Liver (tissue), 9 donors: Measurements from ENCODE around the gene PPFIA1. TPM values are rescaled to one million over a fixed set of nuclear protein-coding genes. Genes with fewer than 3 reads are reported as not detected.

ENCODE experiments used
- DNase-seq: peaks from one replicate; pipeline ENCODE4 v3.0.0-alpha.2; 2017; ENCODE audit warnings: low spot score
- H3K27ac ChIP-seq, 2 donors: one replicate each; pipeline ENCODE4 v1.7.0; 2013; ENCODE audit warnings: inconsistent platforms in 2 of 2, low read length in 2 of 2, control low read depth in 1 of 2, low read depth in 1 of 2, mild to moderate bottlenecking in 1 of 2
- H3K27me3 ChIP-seq, 4 donors: one replicate each; pipeline versions ENCODE4 v1.6.1 to v1.7.0; 2013; ENCODE audit warnings: low read length in 3 of 4, inconsistent platforms in 1 of 4, mild to moderate bottlenecking in 1 of 4, moderate library complexity in 1 of 4; ENCODE audit not compliant: control insufficient read depth in 4 of 4, insufficient read depth in 4 of 4
- H3K36me3 ChIP-seq, 4 donors: one replicate each; pipeline versions ENCODE4 v1.6.1 to v1.7.0; 2013; ENCODE audit warnings: low read length in 3 of 4, mild to moderate bottlenecking in 3 of 4, low read depth in 1 of 4, moderate library complexity in 1 of 4; ENCODE audit not compliant: control insufficient read depth in 4 of 4, insufficient read depth in 3 of 4
- H3K4me1 ChIP-seq, 4 donors: one replicate each; pipeline versions ENCODE4 v1.6.1 to v1.7.0; 2013; ENCODE audit warnings: low read length in 3 of 4, mild to moderate bottlenecking in 3 of 4, moderate library complexity in 1 of 4; ENCODE audit not compliant: control insufficient read depth in 4 of 4, insufficient read depth in 4 of 4
- H3K4me3 ChIP-seq, 3 donors: one replicate each; pipeline versions ENCODE4 v1.6.1 to v1.7.0; 2013; ENCODE audit warnings: low read length in 3 of 3, control low read depth in 1 of 3, low read depth in 1 of 3, mild to moderate bottlenecking in 1 of 3
- H3K9ac ChIP-seq, 2 donors: one replicate each; pipeline ENCODE4 v1.7.0; 2013; ENCODE audit warnings: low read length in 2 of 2, mild to moderate bottlenecking in 2 of 2, moderate library complexity in 2 of 2, control low read depth in 1 of 2, low read depth in 1 of 2
- H3K9me3 ChIP-seq, 4 donors: one replicate each; pipeline versions ENCODE4 v1.6.1 to v1.7.0; 2013; ENCODE audit warnings: low read length in 3 of 4; ENCODE audit not compliant: control insufficient read depth in 4 of 4
- EGR1 ChIP-seq, 2 donors: IDR thresholded peaks; 2 replicates each; pipeline ENCODE4 v1.6.1; 2016 to 2018; ENCODE audit warnings: antibody characterized with exemption in 2 of 2, low read depth in 2 of 2
- FOXA1 ChIP-seq: IDR thresholded peaks from 2 replicates; pipeline ENCODE4 v1.6.1; 2016; ENCODE audit warnings: antibody characterized with exemption
- FOXA2 ChIP-seq: IDR thresholded peaks from 2 replicates; pipeline ENCODE4 v1.6.1; 2016; ENCODE audit warnings: antibody characterized with exemption
- JUND ChIP-seq, 2 donors: IDR thresholded peaks; 2 replicates each; pipeline ENCODE4 v1.6.1; 2016; ENCODE audit warnings: antibody characterized with exemption in 2 of 2
- MAX ChIP-seq: IDR thresholded peaks from 2 replicates; pipeline ENCODE4 v1.6.1; 2016; ENCODE audit warnings: antibody characterized with exemption
- RAD21 ChIP-seq, 2 donors: IDR thresholded peaks; 2 replicates each; pipeline ENCODE4 v1.6.1; 2016; ENCODE audit warnings: antibody characterized with exemption in 2 of 2, mild to moderate bottlenecking in 2 of 2
- REST ChIP-seq: IDR thresholded peaks from 2 replicates; pipeline ENCODE4 v1.6.1; 2016; ENCODE audit warnings: antibody characterized with exemption, mild to moderate bottlenecking
- RXRA ChIP-seq, 2 donors: IDR thresholded peaks; 2 replicates each; pipeline ENCODE4 v1.6.1; 2017 to 2018; ENCODE audit warnings: antibody characterized with exemption in 2 of 2, mild to moderate bottlenecking in 1 of 2
- TAF1 ChIP-seq: conservative IDR thresholded peaks from 2 replicates; pipeline ENCODE4 v1.6.1; 2016; ENCODE audit warnings: antibody characterized with exemption, mild to moderate bottlenecking
- YY1 ChIP-seq: IDR thresholded peaks from 2 replicates; pipeline ENCODE4 v1.6.1; 2016; ENCODE audit warnings: antibody characterized with exemption, mild to moderate bottlenecking
- ZBTB33 ChIP-seq: IDR thresholded peaks from 2 replicates; pipeline ENCODE4 v1.6.1; 2016; ENCODE audit warnings: antibody characterized with exemption
- WGBS: extraction: QIAGEN DNeasy Blood & Tissue Kit; methylation state at CpG from one replicate; pipeline ENCODE4 v1.1.7; 2013; 5-methylcytosine and 5-hydroxymethylcytosine counted together
- polyA plus RNA-seq, 2 donors: library from polyadenylated mRNA; stranded (reverse) in 1 of 2; unstranded in 1 of 2; fragments of 200-250 nt in 1 of 2; fragments of >200 nt in 1 of 2; fragmentation: Nextera tagmentation in 1 of 2; extraction: Ambion mirVana in 1 of 2; gene quantifications; one replicate each; pipeline versions ENCODE4 v1.2.1 to v1.2.3, GENCODE V29; 2013 to 2015
- total RNA-seq, 2 donors: library from RNA; depleted of rRNA; stranded (reverse); fragments of >200 nt; gene quantifications; one replicate each; pipeline ENCODE4 v1.2.3, GENCODE V29; 2014
- TF ChIP-seq, protein P1 (sequence below): fragments of 150-350 bp; IDR thresholded peaks from 2 replicates; pipeline ENCODE4 v1.5.1; 2017; ENCODE audit warnings: improper control_type of control experiment, low read depth, low read length; ENCODE audit not compliant: missing input control
- donor health status: healthy.
- donor health status: healthy.
- donor health status: healthy.
- donor health status: healthy.
- donor health status: healthy.

PPFIA1 gene
- total and polyA plus RNA-seq, 4 donors: 9.9 to 39.6 (median 14.5) TPM

DNA sequence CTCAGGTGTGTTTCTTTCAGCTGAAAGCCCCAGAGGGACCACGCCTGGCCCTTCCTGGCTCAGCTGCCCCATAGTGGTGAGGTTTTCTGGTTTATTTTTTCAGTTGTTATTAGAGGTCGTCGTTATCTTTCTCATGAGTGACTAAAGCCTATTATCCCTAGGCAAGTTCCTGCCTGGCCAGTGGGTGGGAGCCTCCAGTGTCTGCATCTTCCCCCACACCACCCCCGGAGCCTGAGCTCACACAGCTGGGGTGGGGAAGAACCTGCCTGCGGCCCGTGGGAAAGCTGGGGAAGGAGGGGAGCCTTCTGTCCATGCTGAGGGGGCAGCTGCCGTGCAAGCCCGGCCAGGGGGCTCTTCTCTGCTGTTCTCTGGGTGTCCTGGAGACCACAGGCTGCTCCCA, 24.3 kb upstream of the PPFIA1 start:
- TF ChIP-seq EGR1 (IDR thresholded peaks at IDR 0.05; ENCODE audit: low read depth in 2 of 2): no peak
- no peak for TF ChIP-seq RXRA (IDR thresholded peaks at IDR 0.05)
- no peak for TF ChIP-seq ZBTB33
- TF ChIP-seq FOXA1: no peak
- no peak for TF ChIP-seq FOXA2
- TF ChIP-seq MAX: no peak
- TF ChIP-seq TAF1: no peak
- WGBS: 70% methylated on average over 8 of the region's 8 CpGs
- no peaks in the 10 kb centered on the region for H3K27me3 ChIP-seq

DNA sequence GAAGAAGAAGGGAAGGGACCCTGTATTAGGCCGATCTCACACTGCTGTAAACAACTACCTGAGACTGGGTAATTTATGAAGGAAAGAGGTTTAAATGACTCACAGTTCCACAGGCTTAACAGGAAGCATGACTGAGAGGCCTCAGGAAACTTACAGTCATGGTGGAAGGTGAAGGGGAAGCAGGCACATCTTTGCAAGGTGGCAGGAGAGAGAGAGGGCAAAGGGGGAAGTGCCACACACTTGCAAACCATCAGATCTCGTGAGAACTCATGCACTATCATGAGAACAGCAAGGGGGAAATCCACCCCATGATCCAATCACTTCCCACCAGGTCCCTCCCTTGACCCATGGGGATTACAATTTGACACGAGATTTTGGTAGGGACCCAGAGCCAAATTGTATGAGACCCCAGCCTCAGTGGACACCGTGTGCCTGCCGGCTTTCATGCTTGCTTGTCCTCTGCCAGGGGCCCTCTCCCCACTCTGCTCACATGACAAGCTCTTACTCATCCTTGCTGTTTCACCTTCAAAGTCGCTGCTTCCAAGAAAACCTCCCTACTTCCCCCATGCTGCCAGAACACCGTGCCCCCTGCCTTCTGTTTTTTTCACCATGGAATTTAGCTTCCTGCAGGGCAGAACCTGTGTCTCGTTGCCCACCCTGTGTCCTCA, 23.3 kb upstream of the PPFIA1 start:
- no peaks in the 10 kb centered on the region for H3K4me1 ChIP-seq
- no peaks in the 10 kb centered on the region for H3K9me3 ChIP-seq
- no peak overlapping the region for H3K4me3 ChIP-seq
- whole genome bisulfite sequencing: 80% methylated on average over 8 of the region's 8 CpGs
- H3K9ac ChIP-seq: no peak overlapping the region
- H3K27me3 ChIP-seq: no peaks in the 10 kb centered on the region
- no peak for TF ChIP-seq FOXA1
- no peak for TF ChIP-seq JUND (IDR thresholded peaks at IDR 0.05)
- TF ChIP-seq, protein P1, sequence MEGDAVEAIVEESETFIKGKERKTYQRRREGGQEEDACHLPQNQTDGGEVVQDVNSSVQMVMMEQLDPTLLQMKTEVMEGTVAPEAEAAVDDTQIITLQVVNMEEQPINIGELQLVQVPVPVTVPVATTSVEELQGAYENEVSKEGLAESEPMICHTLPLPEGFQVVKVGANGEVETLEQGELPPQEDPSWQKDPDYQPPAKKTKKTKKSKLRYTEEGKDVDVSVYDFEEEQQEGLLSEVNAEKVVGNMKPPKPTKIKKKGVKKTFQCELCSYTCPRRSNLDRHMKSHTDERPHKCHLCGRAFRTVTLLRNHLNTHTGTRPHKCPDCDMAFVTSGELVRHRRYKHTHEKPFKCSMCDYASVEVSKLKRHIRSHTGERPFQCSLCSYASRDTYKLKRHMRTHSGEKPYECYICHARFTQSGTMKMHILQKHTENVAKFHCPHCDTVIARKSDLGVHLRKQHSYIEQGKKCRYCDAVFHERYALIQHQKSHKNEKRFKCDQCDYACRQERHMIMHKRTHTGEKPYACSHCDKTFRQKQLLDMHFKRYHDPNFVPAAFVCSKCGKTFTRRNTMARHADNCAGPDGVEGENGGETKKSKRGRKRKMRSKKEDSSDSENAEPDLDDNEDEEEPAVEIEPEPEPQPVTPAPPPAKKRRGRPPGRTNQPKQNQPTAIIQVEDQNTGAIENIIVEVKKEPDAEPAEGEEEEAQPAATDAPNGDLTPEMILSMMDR: no peak
- no peak for TF ChIP-seq RAD21 (IDR thresholded peaks at IDR 0.05)
- TF ChIP-seq RXRA (IDR thresholded peaks at IDR 0.05): no peak
- no peak for TF ChIP-seq MAX
- no peak for TF ChIP-seq TAF1
- no peak for TF ChIP-seq REST
- TF ChIP-seq FOXA2: no peak
- TF ChIP-seq YY1: no peak
- DNase-seq: no peak
- no peak overlapping the region for H3K27ac ChIP-seq
- H3K36me3 ChIP-seq: no peaks in the 10 kb centered on the region

More for the DNA sequence above, 24.3 kb upstream of the PPFIA1 start:
- H3K9ac ChIP-seq: no peak overlapping the region
- no peaks in the 10 kb centered on the region for H3K9me3 ChIP-seq
- no peak overlapping the region for H3K27ac ChIP-seq
- H3K4me3 ChIP-seq: no peak overlapping the region
- H3K36me3 ChIP-seq: no peaks in the 10 kb centered on the region
- H3K4me1 ChIP-seq: no peaks in the 10 kb centered on the region
- DNase-seq: no peak
